Activated B cell treated with CpG ODN at 0.5 μM for 24 hours (primary cell): ENCODE measurements around the gene TAS2R13. TPM values are rescaled to one million over a fixed set of nuclear protein-coding genes. Genes with fewer than 3 reads are reported as not detected.

Source experiments
- ATAC-seq: fragments of 200-7000 bp; cut with Tn5 transposase; one replicate; pipeline ENCODE4 v1.10.0; 2021; ENCODE audit warnings: low read depth, mild to moderate bottlenecking, moderate library complexity
- CTCF ChIA-PET: fragments of 350-600 bp; sonication (Branson Sonifier 250); formaldehyde crosslinking; loops from one replicate; lab custom pipeline; 2021; ENCODE audit warnings: antibody characterized with exemption; lab: Charles Lee
- POLR2A ChIA-PET: fragments of 350-600 bp; sonication (Branson Sonifier 250); formaldehyde crosslinking; loops from one replicate; lab custom pipeline; 2021; ENCODE audit warnings: antibody characterized with exemption; lab: Charles Lee
- DNase-seq: peaks from one replicate; pipeline ENCODE4 v3.0.0; 2022
- H3K27ac Mint-ChIP-seq: one replicate; pipeline ENCODE4 v1.8.0; 2020; ENCODE audit warnings: mixed read lengths
- H3K27me3 Mint-ChIP-seq: one replicate; pipeline ENCODE4 v1.8.0; 2021; ENCODE audit warnings: mixed read lengths
- H3K36me3 Mint-ChIP-seq: one replicate; pipeline ENCODE4 v1.8.0; 2021; ENCODE audit warnings: low read depth, mixed read lengths
- H3K4me1 Mint-ChIP-seq: one replicate; pipeline ENCODE4 v1.8.0; 2021; ENCODE audit warnings: mixed read lengths
- H3K4me3 Mint-ChIP-seq: one replicate; pipeline ENCODE4 v1.8.0; 2020; ENCODE audit warnings: mild to moderate bottlenecking, mixed read lengths
- H3K9me3 Mint-ChIP-seq: one replicate; pipeline ENCODE4 v1.8.0; 2020; ENCODE audit warnings: mixed read lengths
- CTCF ChIP-seq: fragments of 200-600 bp; IDR thresholded peaks from one replicate; pipeline ENCODE4 v1.8.0; 2022; ENCODE audit warnings: antibody characterized with exemption, mild to moderate bottlenecking
- intact Hi-C: fragments of 100-400 bp; cut with micrococcal nuclease; formaldehyde crosslinking; loops from one replicate; pipeline ENCODE4 v1.15.1; 2024
- total RNA-seq: library from RNA; stranded (reverse); gene quantifications from 2 replicates; pipeline ENCODE4 v1.2.3, GENCODE V29; 2022

TAS2R13 gene
- total RNA-seq, 1 donor from 2014 or later, result 1.00 TPM

- ChIA-PET POLR2A (no interaction called here), CTCF (no interaction called here)
- DNase-seq, result no peak
- ATAC-seq, result no peak
- no peak for TF ChIP-seq CTCF
- Mint-ChIP-seq H3K36me3 (peaks cover 8% of the 10 kb centered on the region), H3K27me3 (no peaks in the 10 kb centered on the region), H3K27ac (no peak overlapping the region), H3K9me3 (peaks cover 4% of the 10 kb centered on the region), H3K4me3 (no peak overlapping the region), H3K4me1 (peaks cover under 1% of the 10 kb centered on the region)
- intact Hi-C loops, result no loop called here
Measured at GRCh38 chr12:10941916-10942607, 32.7 kb upstream of the TAS2R13 start.

GRCh38 chr12:10941369-10941768, 32.0 kb upstream of the TAS2R13 start:
- Mint-ChIP-seq H3K27ac (no peak overlapping the region), H3K9me3 (no peaks in the 10 kb centered on the region), H3K36me3 (peaks cover 5% of the 10 kb centered on the region), H3K4me3 (no peak overlapping the region), H3K4me1 (peaks cover 2% of the 10 kb centered on the region), H3K27me3 (no peaks in the 10 kb centered on the region)
- intact Hi-C loops, result no loop called here
- ChIA-PET POLR2A (no interaction called here), CTCF (no interaction called here)
- no peak for TF ChIP-seq CTCF
- ATAC-seq (no peak), DNase-seq (no peak)

GRCh38 chr12:10940389-10940788, 31.0 kb upstream of the TAS2R13 start:
- ChIA-PET POLR2A (no interaction called here), CTCF (no interaction called here)
- ATAC-seq (no peak), DNase-seq (no peak)
- H3K27me3 Mint-ChIP-seq, result no peaks in the 10 kb centered on the region
- peaks cover 5% of the 10 kb centered on the region for H3K36me3 Mint-ChIP-seq
- intact Hi-C loops, result no loop called here
- H3K27ac Mint-ChIP-seq, result no peak overlapping the region
- TF ChIP-seq CTCF, result no peak
- no peaks in the 10 kb centered on the region for H3K9me3 Mint-ChIP-seq
- H3K4me3 Mint-ChIP-seq, result no peak overlapping the region
- peaks cover 2% of the 10 kb centered on the region for H3K4me1 Mint-ChIP-seq

- ChIA-PET CTCF (no interaction called here), POLR2A (no interaction called here)
- intact Hi-C loops, result no loop called here
- ATAC-seq (no peak), DNase-seq (no peak)
- Mint-ChIP-seq H3K4me3 (no peak within 1 kb of the TSS), H3K4me1 (peaks cover 2% of the 10 kb centered on the region), H3K27me3 (no peaks in the 10 kb centered on the region), H3K27ac (no peak within 1 kb of the TSS), H3K36me3 (peaks cover 5% of the 10 kb centered on the region), H3K9me3 (no peaks in the 10 kb centered on the region)
- no peak for TF ChIP-seq CTCF
Measured at GRCh38 chr12:10939163-10939562, 29.8 kb upstream of the TAS2R13 start, which contains the start of gene TAS2R14. TAS2R14 (minus strand) TSS chr12:10939263; CDS start chr12:10939207, 56 bp downstream.

- ChIA-PET POLR2A (no interaction called here), CTCF (no interaction called here)
- Mint-ChIP-seq H3K4me1 (peaks cover 2% of the 10 kb centered on the region), H3K4me3 (no peak overlapping the region), H3K27ac (no peak overlapping the region), H3K9me3 (no peaks in the 10 kb centered on the region), H3K36me3 (peaks cover 5% of the 10 kb centered on the region), H3K27me3 (no peaks in the 10 kb centered on the region)
- intact Hi-C loops, result no loop called here
- DNase-seq, result no peak
- TF ChIP-seq CTCF, result no peak
- no peak for ATAC-seq
Measured at GRCh38 chr12:10936506-10936905, 27.1 kb upstream of the TAS2R13 start.
